K562 (cell line): ENCODE measurements around the gene MUC22.

Source experiments
- ADNP ChIP-seq: fragments of 200-800 bp; sonication (Bioruptor generic); IDR thresholded peaks from 2 replicates; pipeline ENCODE4 v1.6.1; 2016; ENCODE audit warnings: missing genetic modification characterization, missing compliant biosample characterization
- BCL6 ChIP-seq: fragments of 250-450 bp; sonication (Bioruptor Pico); IDR thresholded peaks from 2 replicates; pipeline ENCODE4 v1.4.0; 2020
- ERF ChIP-seq: fragments of 450-650 bp; formaldehyde crosslinking; IDR thresholded peaks from 2 replicates; pipeline ENCODE4 v1.4.0; 2020; ENCODE audit warnings: mild to moderate bottlenecking, mixed read lengths
- NFIC ChIP-seq: fragments of 450-650 bp; IDR thresholded peaks from 2 replicates; pipeline ENCODE4 v1.6.1; 2017; ENCODE audit warnings: mild to moderate bottlenecking, inconsistent platforms
- SAP30 ChIP-seq: fragments of 200-600 bp; sonication (generic); IDR thresholded peaks from 2 replicates; pipeline ENCODE4 v1.6.1; 2012; ENCODE audit warnings: borderline replicate concordance, low read depth, mild to moderate bottlenecking, moderate library complexity, low read length, control low read depth, inconsistent platforms; ENCODE audit not compliant: insufficient read depth, poor library complexity, severe bottlenecking
- TF ChIP-seq, protein P1 (sequence below): fragments of 250-450 bp; sonication (Bioruptor Pico); IDR thresholded peaks from 2 replicates; pipeline ENCODE4 v1.8.0; 2021; ENCODE audit warnings: mild to moderate bottlenecking, moderate library complexity

DNA sequence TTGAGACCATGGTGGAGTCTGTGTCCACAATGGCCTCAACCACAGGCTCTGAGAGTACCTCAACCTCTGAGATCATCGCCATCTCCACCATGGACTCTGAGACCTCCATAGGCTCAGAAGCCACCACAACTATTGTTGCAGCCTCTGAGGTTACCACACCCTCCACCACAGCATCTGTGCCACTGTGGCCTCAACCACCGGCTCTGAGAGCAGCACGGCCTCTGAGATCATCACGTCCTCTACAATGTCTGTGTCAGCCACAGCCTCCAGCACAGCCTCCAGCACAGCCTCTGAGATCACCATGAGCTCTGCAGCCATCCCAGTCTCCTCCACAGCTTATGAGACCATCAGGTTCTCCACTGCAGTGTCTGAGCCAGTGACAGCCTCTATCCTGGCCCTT lies 46.2 kb upstream of the MUC22 start:
- TF ChIP-seq SAP30 = no peak
- TF ChIP-seq ADNP = no peak
- TF ChIP-seq, protein P1, sequence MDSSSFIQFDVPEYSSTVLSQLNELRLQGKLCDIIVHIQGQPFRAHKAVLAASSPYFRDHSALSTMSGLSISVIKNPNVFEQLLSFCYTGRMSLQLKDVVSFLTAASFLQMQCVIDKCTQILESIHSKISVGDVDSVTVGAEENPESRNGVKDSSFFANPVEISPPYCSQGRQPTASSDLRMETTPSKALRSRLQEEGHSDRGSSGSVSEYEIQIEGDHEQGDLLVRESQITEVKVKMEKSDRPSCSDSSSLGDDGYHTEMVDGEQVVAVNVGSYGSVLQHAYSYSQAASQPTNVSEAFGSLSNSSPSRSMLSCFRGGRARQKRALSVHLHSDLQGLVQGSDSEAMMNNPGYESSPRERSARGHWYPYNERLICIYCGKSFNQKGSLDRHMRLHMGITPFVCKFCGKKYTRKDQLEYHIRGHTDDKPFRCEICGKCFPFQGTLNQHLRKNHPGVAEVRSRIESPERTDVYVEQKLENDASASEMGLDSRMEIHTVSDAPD (CRISPR knock-in tag) = no peak
- no peak for TF ChIP-seq BCL6 (CRISPR knock-in tag)
- TF ChIP-seq NFIC = no peak
- TF ChIP-seq ERF = no peak
